ENCODE results near the gene PIGL. TPM values are rescaled to one million over a fixed set of nuclear protein-coding genes. Genes with fewer than 3 reads are reported as not detected.

PIGL gene
- total RNA-seq, 4 donors from 2014 or later = 59.7 to 94.0 (median 68.0) TPM

DNA sequence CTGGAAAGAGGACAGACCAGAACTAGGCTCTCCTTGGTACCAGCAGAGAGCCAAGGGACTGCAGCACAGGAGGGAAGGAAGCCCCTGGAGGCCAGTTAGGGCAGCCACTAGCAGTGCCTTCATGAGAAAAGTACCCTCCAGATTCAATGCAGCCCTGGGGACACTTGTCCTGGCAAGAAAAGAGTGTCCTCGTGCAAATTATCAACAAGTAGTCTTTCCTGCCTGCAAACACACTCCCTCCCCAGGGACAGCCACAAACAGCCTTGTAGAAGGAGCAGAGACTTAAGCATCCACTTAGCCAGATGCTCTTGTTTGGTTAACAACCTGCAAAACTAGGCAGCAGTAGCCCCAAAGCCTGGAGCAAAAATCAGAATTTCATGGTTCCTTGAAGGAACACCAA is 112.0 kb downstream of the PIGL start:
- TF ChIP-seq, protein P1, sequence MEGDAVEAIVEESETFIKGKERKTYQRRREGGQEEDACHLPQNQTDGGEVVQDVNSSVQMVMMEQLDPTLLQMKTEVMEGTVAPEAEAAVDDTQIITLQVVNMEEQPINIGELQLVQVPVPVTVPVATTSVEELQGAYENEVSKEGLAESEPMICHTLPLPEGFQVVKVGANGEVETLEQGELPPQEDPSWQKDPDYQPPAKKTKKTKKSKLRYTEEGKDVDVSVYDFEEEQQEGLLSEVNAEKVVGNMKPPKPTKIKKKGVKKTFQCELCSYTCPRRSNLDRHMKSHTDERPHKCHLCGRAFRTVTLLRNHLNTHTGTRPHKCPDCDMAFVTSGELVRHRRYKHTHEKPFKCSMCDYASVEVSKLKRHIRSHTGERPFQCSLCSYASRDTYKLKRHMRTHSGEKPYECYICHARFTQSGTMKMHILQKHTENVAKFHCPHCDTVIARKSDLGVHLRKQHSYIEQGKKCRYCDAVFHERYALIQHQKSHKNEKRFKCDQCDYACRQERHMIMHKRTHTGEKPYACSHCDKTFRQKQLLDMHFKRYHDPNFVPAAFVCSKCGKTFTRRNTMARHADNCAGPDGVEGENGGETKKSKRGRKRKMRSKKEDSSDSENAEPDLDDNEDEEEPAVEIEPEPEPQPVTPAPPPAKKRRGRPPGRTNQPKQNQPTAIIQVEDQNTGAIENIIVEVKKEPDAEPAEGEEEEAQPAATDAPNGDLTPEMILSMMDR (IDR thresholded peaks at IDR 0.05; ENCODE audit: low read depth) = no peak

DNA sequence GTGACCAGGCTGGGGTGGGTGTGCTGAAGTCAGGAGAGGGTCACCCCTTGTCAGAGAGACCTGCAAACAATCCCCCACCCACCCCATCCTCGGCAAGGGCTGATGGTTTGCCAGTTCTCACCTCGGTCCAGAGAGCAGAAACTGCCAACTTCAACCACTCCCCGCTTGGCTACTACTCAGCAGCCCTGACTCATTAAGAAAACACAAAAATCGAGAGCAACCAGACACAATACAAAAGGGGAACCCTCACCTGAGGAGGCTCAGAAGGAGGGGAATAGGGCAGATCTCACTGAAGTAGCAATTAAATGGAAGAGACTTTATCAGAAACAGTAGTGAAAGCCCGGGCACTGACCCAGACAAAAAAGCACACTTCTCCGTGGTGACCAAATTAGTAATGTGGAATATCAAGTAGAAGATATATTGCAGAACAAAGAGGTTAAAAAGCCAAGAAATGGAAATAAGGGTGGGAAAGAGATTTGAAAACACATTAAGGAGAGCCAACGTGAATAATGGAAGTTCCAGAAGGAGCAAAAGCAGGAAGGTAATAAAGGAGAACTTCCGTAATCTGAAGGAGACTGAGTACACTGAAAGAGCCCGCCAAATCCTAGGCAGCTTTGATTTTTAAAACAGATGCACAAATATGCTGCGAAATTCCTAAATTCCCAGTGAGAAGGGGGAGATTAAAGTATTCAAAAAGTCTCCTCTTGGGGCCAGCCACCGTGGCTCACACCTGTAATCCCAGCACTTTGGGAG is 112.7 kb downstream of the PIGL start:
- TF ChIP-seq, protein P1 (IDR thresholded peaks at IDR 0.05; ENCODE audit: low read depth) = no peak

DNA sequence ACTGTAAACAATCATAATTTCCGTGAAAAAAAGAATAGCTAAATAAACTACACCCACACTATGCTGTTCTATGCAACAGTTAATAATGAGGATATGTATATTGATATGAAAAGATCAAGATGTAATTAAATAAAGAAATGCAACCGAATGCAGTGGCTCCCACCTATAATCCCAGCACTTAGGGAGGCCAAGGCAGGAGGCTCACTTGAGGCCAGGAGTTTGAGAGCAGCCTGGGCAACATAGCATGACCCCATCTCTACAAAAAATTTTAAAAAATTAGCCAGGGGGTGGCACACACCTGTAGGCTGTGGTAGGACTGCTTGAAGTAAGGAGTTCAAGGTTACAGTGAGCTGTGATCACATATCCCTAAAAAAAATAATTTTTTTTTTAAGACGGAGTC is 121.4 kb downstream of the PIGL start:
- TF ChIP-seq, protein P1 (IDR thresholded peaks at IDR 0.05; ENCODE audit: low read depth) = no peak

DNA sequence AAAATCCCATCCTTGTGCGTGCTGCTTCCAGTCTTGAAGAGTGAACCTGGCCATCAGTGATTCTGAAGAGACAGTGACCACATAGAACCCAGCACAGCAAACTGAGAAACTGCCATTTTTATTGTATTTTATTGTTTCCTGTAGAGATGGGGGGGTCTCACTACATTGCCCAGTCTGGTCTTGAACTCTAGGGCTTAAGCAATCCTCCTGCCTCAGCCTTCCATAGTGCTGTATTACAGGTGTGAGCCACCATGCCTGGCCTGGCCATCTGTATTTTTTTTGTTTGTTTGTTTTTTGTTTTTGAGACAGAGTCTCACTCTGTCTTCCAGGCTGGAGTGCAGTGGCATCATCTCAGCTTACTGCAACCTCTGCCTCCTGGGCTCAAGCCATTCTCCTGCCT is 122.4 kb downstream of the PIGL start:
- TF ChIP-seq, protein P1 (IDR thresholded peaks at IDR 0.05; ENCODE audit: low read depth) = no peak

DNA sequence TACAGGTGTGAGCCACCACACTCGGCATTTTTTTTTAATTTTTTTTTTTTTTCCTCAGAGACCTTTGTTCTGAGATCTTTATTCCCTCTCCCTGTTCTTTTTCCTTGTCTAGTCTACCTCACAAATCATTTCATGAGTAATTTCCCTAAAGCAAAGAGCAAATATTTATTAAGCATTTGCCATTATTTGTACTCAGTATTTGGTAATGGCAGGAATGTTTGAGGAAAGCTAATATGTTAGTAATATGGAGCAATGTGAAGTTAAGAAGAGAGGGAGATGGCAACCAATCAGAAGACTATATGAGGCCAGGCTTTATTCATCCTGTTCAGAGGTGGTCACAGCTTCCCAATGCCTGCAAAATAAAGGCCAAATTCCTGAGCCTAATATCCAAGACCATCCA is 122.9 kb downstream of the PIGL start:
- TF ChIP-seq, protein P1 (IDR thresholded peaks at IDR 0.05; ENCODE audit: low read depth) = no peak

DNA sequence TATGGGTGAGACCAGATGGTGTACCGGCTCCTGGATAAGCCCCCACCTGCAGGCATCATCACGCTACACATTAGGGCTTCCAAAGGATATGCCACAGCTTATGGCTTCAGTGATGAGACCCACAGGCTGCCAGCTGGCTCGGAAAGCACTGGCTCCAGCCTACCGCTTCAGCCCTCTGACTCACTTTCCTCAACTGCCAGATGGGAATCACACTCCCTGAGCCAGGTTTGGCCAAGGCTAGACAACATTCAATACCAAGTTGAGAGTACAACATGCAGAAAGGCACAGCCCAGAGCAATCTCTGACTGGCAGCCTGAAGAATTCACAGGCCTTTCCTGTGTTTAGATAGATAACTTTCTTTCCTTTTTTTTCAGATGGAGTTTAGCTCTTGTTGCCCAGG is 126.0 kb downstream of the PIGL start:
- TF ChIP-seq, protein P1 (IDR thresholded peaks at IDR 0.05; ENCODE audit: low read depth) = no peak

DNA sequence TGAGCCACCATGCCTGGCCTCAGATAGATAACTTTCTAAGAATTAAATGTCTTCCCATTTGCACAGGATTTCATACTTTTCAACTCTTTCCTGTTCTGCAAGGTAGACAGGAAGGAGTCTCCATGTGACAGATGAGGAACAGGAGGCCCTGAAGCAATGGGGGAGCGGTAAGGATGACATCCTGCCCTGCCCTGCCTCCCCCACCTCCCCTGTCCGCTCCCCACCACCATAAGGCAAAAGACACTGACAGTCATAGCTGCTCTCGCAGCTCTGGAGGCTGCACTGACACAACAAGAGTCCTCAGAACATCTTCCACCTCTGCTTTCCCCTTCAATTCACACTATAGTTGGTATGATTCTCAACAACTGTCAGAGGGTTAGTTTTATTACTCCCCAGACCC is 126.6 kb downstream of the PIGL start:
- TF ChIP-seq, protein P1 (IDR thresholded peaks at IDR 0.05; ENCODE audit: low read depth) = no peak
